ENCODE measurements around the gene NXPH1. TPM values are rescaled to one million over a fixed set of nuclear protein-coding genes. Genes with fewer than 3 reads are reported as not detected.

NXPH1 gene
- total RNA-seq, 1 donor from 2014 or later: not detected

GRCh38 chr7:8618441-8619070 lies 185.1 kb downstream of the NXPH1 start:
- Mint-ChIP-seq H3K4me1 (peaks cover 12% of the 10 kb centered on the region), H3K4me3 (no peak overlapping the region), H3K27ac (no peak overlapping the region), H3K36me3 (no peaks in the 10 kb centered on the region), H3K27me3 (ENCODE audit: insufficient read depth, low read depth) (no peaks in the 10 kb centered on the region), H3K9me3 (no peaks in the 10 kb centered on the region)
- Histone ChIP-seq H3K9me3 (ENCODE audit: low read depth) (no peaks in the 10 kb centered on the region), H3F3A (ENCODE audit: low read depth) (no peaks in the 10 kb centered on the region), H3K79me2 (ENCODE audit: low read depth) (no peaks in the 10 kb centered on the region), H4K20me1 (ENCODE audit: low read depth) (no peaks in the 10 kb centered on the region), H3K4me1 (peaks cover 48% of the 10 kb centered on the region), H3K4me2 (peak overlapping the region; percentile 40), H2AFZ (replicated peaks) (no peak overlapping the region), H3K36me3 (no peaks in the 10 kb centered on the region), H3K9ac (no peak overlapping the region), H3K27ac (no peak overlapping the region), H3K27me3 (no peaks in the 10 kb centered on the region), H3K4me3 (no peak overlapping the region)
- DNase-seq (ENCODE audit: low spot score): no peak
- TF ChIP-seq EZH2 (IDR thresholded peaks at IDR 0.05) (no peak), EZH2phosphoT487 (IDR thresholded peaks at IDR 0.05) (no peak)
- TF ChIP-seq, protein P1, sequence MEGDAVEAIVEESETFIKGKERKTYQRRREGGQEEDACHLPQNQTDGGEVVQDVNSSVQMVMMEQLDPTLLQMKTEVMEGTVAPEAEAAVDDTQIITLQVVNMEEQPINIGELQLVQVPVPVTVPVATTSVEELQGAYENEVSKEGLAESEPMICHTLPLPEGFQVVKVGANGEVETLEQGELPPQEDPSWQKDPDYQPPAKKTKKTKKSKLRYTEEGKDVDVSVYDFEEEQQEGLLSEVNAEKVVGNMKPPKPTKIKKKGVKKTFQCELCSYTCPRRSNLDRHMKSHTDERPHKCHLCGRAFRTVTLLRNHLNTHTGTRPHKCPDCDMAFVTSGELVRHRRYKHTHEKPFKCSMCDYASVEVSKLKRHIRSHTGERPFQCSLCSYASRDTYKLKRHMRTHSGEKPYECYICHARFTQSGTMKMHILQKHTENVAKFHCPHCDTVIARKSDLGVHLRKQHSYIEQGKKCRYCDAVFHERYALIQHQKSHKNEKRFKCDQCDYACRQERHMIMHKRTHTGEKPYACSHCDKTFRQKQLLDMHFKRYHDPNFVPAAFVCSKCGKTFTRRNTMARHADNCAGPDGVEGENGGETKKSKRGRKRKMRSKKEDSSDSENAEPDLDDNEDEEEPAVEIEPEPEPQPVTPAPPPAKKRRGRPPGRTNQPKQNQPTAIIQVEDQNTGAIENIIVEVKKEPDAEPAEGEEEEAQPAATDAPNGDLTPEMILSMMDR (IDR thresholded peaks at IDR 0.05): no peak

- TF ChIP-seq, protein P1 (IDR thresholded peaks at IDR 0.05): no peak
- no peak for TF ChIP-seq EZH2phosphoT487 (IDR thresholded peaks at IDR 0.05)
- TF ChIP-seq EZH2 (IDR thresholded peaks at IDR 0.05): no peak
- H3K9me3 ChIP-seq (ENCODE audit: low read depth): no peaks in the 10 kb centered on the region
- H3K27ac ChIP-seq: no peak overlapping the region
- peak overlapping the region; percentile 29 for H2AFZ ChIP-seq (replicated peaks)
- peaks cover 6% of the 10 kb centered on the region for H3K4me1 Mint-ChIP-seq
- H3K9me3 Mint-ChIP-seq: no peaks in the 10 kb centered on the region
- H3K4me2 ChIP-seq: no peak overlapping the region
- no peaks in the 10 kb centered on the region for H3K27me3 Mint-ChIP-seq (ENCODE audit: insufficient read depth, low read depth)
- no peaks in the 10 kb centered on the region for H3K36me3 ChIP-seq
- H3K36me3 Mint-ChIP-seq: no peaks in the 10 kb centered on the region
- no peaks in the 10 kb centered on the region for H4K20me1 ChIP-seq (ENCODE audit: low read depth)
- peaks cover 48% of the 10 kb centered on the region for H3K4me1 ChIP-seq
- H3K4me3 Mint-ChIP-seq: no peak overlapping the region
- no peak overlapping the region for H3K27ac Mint-ChIP-seq
- no peaks in the 10 kb centered on the region for H3K27me3 ChIP-seq
- H3K4me3 ChIP-seq: no peak overlapping the region
- no peak for DNase-seq (ENCODE audit: low spot score)
- H3F3A ChIP-seq (ENCODE audit: low read depth): peaks cover 5% of the 10 kb centered on the region
- no peak overlapping the region for H3K9ac ChIP-seq
- no peaks in the 10 kb centered on the region for H3K79me2 ChIP-seq (ENCODE audit: low read depth)
These were observed 186.8 kb downstream of the NXPH1 start for GRCh38 chr7:8620169-8620568.

- no peak overlapping the region for H3K27ac ChIP-seq
- H3K9ac ChIP-seq: no peak overlapping the region
- H3K27me3 ChIP-seq: no peaks in the 10 kb centered on the region
- no peaks in the 10 kb centered on the region for H3K9me3 ChIP-seq (ENCODE audit: low read depth)
- no peaks in the 10 kb centered on the region for H3K36me3 Mint-ChIP-seq
- no peak overlapping the region for H3K27ac Mint-ChIP-seq
- H3K4me3 Mint-ChIP-seq: no peak overlapping the region
- H3K9me3 Mint-ChIP-seq: no peaks in the 10 kb centered on the region
- peaks cover 9% of the 10 kb centered on the region for H3K4me1 Mint-ChIP-seq
- H3K27me3 Mint-ChIP-seq (ENCODE audit: insufficient read depth, low read depth): no peaks in the 10 kb centered on the region
- TF ChIP-seq, protein P1 (IDR thresholded peaks at IDR 0.05): no peak
- TF ChIP-seq EZH2 (IDR thresholded peaks at IDR 0.05): no peak
- no peak for TF ChIP-seq EZH2phosphoT487 (IDR thresholded peaks at IDR 0.05)
- peaks cover 31% of the 10 kb centered on the region for H3K4me1 ChIP-seq
- no peaks in the 10 kb centered on the region for H4K20me1 ChIP-seq (ENCODE audit: low read depth)
- H3K36me3 ChIP-seq: no peaks in the 10 kb centered on the region
- DNase-seq (ENCODE audit: low spot score): no peak
- no peak overlapping the region for H3K4me2 ChIP-seq
- peaks cover 5% of the 10 kb centered on the region for H3F3A ChIP-seq (ENCODE audit: low read depth)
- no peak overlapping the region for H2AFZ ChIP-seq (replicated peaks)
- H3K79me2 ChIP-seq (ENCODE audit: low read depth): no peaks in the 10 kb centered on the region
- no peak overlapping the region for H3K4me3 ChIP-seq
These were observed 192.2 kb downstream of the NXPH1 start for GRCh38 chr7:8625612-8626011.
